HepG2 (cell line): ENCODE measurements around the gene DNMT3A. TPM values are rescaled to one million over a fixed set of nuclear protein-coding genes. Genes with fewer than 3 reads are reported as not detected.

Experiments used
- BRD4 ChIP-seq: sonication (generic); formaldehyde crosslinking; IDR thresholded peaks from 2 replicates; pipeline ENCODE4 v1.4.0; 2020; ENCODE audit warnings: missing genetic modification reagents
- FOSL1 ChIP-seq: sonication (generic); formaldehyde crosslinking; IDR thresholded peaks from 2 replicates; pipeline ENCODE4 v1.9.0; 2021; ENCODE audit warnings: missing genetic modification reagents, borderline replicate concordance
- IKZF5 ChIP-seq: IDR thresholded peaks from 2 replicates; pipeline ENCODE4 v1.6.1; 2018; ENCODE audit warnings: missing genetic modification reagents, mild to moderate bottlenecking, missing compliant biosample characterization
- KDM6A ChIP-seq: IDR thresholded peaks from 2 replicates; pipeline ENCODE4 v1.6.1; 2016; ENCODE audit warnings: low read depth
- MAFK ChIP-seq, 2 experiments: IDR thresholded peaks in 1 of 2; conservative IDR thresholded peaks in 1 of 2; 2 replicates each; pipeline ENCODE4 v1.6.1; 2011; ENCODE audit warnings: improper control_type of control experiment in 2 of 2, low read length in 2 of 2
- MATR3 ChIP-seq: sonication (generic); formaldehyde crosslinking; IDR thresholded peaks from 2 replicates; pipeline ENCODE4 v1.4.0; 2020; ENCODE audit warnings: missing genetic modification reagents
- MLX ChIP-seq: IDR thresholded peaks from 2 replicates; pipeline ENCODE4 v1.6.1; 2016
- NR3C1 ChIP-seq: sonication (generic); formaldehyde crosslinking; IDR thresholded peaks from 2 replicates; pipeline ENCODE4 v1.4.0; 2020; ENCODE audit warnings: missing genetic modification reagents
- ONECUT2 ChIP-seq: sonication (generic); formaldehyde crosslinking; IDR thresholded peaks from 2 replicates; pipeline ENCODE4 v1.4.0; 2020; ENCODE audit warnings: missing genetic modification reagents
- PAX8 ChIP-seq: sonication (generic); formaldehyde crosslinking; IDR thresholded peaks from 2 replicates; pipeline ENCODE4 v1.8.0; 2022; ENCODE audit warnings: mild to moderate bottlenecking, missing genetic modification reagents, borderline replicate concordance
- POLR2G ChIP-seq: fragments of 200-400 bp; formaldehyde crosslinking; IDR thresholded peaks from 2 replicates; pipeline ENCODE4 v1.6.1; 2018; ENCODE audit warnings: mild to moderate bottlenecking, low read depth, low read length, moderate library complexity
- RELA ChIP-seq: sonication (generic); formaldehyde crosslinking; IDR thresholded peaks from 2 replicates; pipeline ENCODE4 v1.4.0; 2020; ENCODE audit warnings: missing genetic modification reagents
- SP2 ChIP-seq: sonication (generic); formaldehyde crosslinking; IDR thresholded peaks from 2 replicates; pipeline ENCODE4 v1.5.1; 2020; ENCODE audit warnings: mild to moderate bottlenecking, missing genetic modification reagents
- YY1 ChIP-seq: IDR thresholded peaks from 2 replicates; pipeline ENCODE4 v1.6.1; 2011; ENCODE audit warnings: low read length, low read depth, moderate library complexity, mild to moderate bottlenecking; ENCODE audit not compliant: insufficient read depth, insufficient replicate concordance
- ZBTB8A ChIP-seq: sonication (generic); formaldehyde crosslinking; IDR thresholded peaks from 2 replicates; pipeline ENCODE4 v1.4.0; 2020; ENCODE audit warnings: mild to moderate bottlenecking, low read depth, missing genetic modification reagents, borderline replicate concordance
- ZNF503 ChIP-seq: sonication (generic); formaldehyde crosslinking; IDR thresholded peaks from 2 replicates; pipeline ENCODE4 v1.4.0; 2020; ENCODE audit warnings: missing genetic modification reagents
- ZNF616 ChIP-seq: sonication (generic); formaldehyde crosslinking; IDR thresholded peaks from 2 replicates; pipeline ENCODE4 v1.5.0; 2020; ENCODE audit warnings: low read depth, mild to moderate bottlenecking, missing genetic modification reagents
- ZNF788 ChIP-seq: sonication (generic); formaldehyde crosslinking; IDR thresholded peaks from 2 replicates; pipeline ENCODE4 v1.5.0; 2020; ENCODE audit warnings: mild to moderate bottlenecking, missing genetic modification reagents, borderline replicate concordance
- polyA plus RNA-seq, 8 experiments: library from polyadenylated mRNA; depleted of rRNA in 3 of 8; stranded (reverse) in 7 of 8; unstranded in 1 of 8; fragments of >200 nt; fragmentation: Illumina TruSeq in 4 of 8; extraction: Trizol in 4 of 8; gene quantifications; 2 replicates each; pipeline versions ENCODE4 v1.2.1 to v1.2.3, GENCODE V29; 2011 to 2016; ENCODE audit warnings: low read depth in 4 of 8, missing spikeins in 1 of 8, mixed read lengths in 1 of 8; ENCODE audit not compliant: insufficient read depth in 1 of 8
- total RNA-seq, 5 experiments: library from RNA; depleted of rRNA; stranded (reverse); fragments of >200 nt; fragmentation: Illumina TruSeq; extraction: Trizol; gene quantifications; 2 replicates each; pipeline ENCODE4 v1.2.3, GENCODE V29; 2016; ENCODE audit warnings: low read depth in 1 of 5
- TF ChIP-seq, protein P1 (sequence below): sonication (generic); formaldehyde crosslinking; IDR thresholded peaks from 2 replicates; pipeline ENCODE4 v1.8.0; 2022; ENCODE audit warnings: missing genetic modification reagents, mild to moderate bottlenecking, borderline replicate concordance
- TF ChIP-seq, protein P2 (sequence below): sonication (generic); formaldehyde crosslinking; IDR thresholded peaks from 2 replicates; pipeline ENCODE4; 2020; ENCODE audit warnings: missing genetic modification reagents, mild to moderate bottlenecking, borderline replicate concordance
- TF ChIP-seq, protein P3 (sequence below): sonication (generic); formaldehyde crosslinking; IDR thresholded peaks from 2 replicates; pipeline ENCODE4 v1.4.0; 2020; ENCODE audit warnings: mild to moderate bottlenecking, missing genetic modification reagents

Gene DNMT3A
- total and polyA plus RNA-seq, 2 of the 13 experiments (the other 11 are each of a cell fraction or from before 2014, with no cell fraction given), result 14.7 to 29.1 TPM

DNA sequence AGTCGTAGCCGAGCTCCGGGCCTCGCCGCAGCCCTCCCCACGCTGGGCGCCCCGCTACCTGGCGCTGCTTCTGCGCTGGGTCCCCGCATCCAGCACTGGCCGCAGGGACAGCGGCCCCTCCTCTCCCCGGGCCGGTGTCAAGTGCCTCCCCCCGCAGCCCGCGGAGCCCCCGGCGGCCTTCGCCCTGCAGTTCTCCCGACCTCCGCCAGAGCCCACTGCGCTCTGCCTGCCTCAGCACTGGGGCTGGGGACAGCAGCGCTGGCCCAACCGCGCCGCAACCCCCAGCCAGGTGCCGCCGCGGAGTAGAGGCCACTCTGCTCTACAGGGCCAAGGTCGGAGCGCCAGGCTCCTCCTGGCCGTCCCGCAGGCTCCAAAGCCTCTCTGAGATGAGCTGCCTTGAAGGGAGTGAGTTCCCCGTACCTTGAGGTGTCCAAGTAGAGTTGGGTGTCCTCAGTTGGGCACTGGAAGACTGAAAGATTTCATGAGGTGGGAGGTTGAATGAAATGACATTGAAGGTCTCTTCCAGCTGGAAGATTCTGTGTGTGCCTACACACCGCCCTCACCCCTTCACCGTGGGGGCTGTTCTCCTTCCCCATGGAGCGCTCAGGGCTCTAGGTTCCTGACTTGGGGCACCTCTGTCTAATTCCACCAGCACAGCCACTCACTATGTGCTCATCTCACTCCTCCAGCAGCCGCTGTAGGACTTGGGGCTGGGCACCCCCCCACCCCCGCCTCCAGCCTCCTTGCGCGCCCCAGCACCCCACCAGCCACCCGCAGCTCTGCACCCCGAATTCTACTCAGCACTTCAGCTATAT, 854 bp upstream of the DNMT3A start (continued):
- TF ChIP-seq, protein P1, sequence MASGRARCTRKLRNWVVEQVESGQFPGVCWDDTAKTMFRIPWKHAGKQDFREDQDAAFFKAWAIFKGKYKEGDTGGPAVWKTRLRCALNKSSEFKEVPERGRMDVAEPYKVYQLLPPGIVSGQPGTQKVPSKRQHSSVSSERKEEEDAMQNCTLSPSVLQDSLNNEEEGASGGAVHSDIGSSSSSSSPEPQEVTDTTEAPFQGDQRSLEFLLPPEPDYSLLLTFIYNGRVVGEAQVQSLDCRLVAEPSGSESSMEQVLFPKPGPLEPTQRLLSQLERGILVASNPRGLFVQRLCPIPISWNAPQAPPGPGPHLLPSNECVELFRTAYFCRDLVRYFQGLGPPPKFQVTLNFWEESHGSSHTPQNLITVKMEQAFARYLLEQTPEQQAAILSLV (CRISPR knock-in tag), result peak; percentile 79
- TF ChIP-seq SP2 (CRISPR knock-in tag), result no peak
- TF ChIP-seq ZNF788, result peak; percentile 85; the same call in 1 of the 2 replicates
- no peak for TF ChIP-seq BRD4 (CRISPR knock-in tag)
- TF ChIP-seq, protein P2, sequence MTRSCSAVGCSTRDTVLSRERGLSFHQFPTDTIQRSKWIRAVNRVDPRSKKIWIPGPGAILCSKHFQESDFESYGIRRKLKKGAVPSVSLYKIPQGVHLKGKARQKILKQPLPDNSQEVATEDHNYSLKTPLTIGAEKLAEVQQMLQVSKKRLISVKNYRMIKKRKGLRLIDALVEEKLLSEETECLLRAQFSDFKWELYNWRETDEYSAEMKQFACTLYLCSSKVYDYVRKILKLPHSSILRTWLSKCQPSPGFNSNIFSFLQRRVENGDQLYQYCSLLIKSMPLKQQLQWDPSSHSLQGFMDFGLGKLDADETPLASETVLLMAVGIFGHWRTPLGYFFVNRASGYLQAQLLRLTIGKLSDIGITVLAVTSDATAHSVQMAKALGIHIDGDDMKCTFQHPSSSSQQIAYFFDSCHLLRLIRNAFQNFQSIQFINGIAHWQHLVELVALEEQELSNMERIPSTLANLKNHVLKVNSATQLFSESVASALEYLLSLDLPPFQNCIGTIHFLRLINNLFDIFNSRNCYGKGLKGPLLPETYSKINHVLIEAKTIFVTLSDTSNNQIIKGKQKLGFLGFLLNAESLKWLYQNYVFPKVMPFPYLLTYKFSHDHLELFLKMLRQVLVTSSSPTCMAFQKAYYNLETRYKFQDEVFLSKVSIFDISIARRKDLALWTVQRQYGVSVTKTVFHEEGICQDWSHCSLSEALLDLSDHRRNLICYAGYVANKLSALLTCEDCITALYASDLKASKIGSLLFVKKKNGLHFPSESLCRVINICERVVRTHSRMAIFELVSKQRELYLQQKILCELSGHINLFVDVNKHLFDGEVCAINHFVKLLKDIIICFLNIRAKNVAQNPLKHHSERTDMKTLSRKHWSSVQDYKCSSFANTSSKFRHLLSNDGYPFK, result peak; percentile 68; the same call in 1 of the 2 replicates
- TF ChIP-seq PAX8 (CRISPR knock-in tag), result peak; percentile 81; the same call in 1 of the 2 replicates
- no peak for TF ChIP-seq ZNF616
- TF ChIP-seq RELA, result no peak
- no peak for TF ChIP-seq ONECUT2 (CRISPR knock-in tag)
- TF ChIP-seq, protein P3, sequence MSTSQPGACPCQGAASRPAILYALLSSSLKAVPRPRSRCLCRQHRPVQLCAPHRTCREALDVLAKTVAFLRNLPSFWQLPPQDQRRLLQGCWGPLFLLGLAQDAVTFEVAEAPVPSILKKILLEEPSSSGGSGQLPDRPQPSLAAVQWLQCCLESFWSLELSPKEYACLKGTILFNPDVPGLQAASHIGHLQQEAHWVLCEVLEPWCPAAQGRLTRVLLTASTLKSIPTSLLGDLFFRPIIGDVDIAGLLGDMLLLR, result peak; percentile 93
- no peak for TF ChIP-seq KDM6A (CRISPR knock-in tag)
- TF ChIP-seq ZNF503 (CRISPR knock-in tag), result no peak
- TF ChIP-seq YY1, result peak; percentile 78
- TF ChIP-seq MATR3 (CRISPR knock-in tag), result no peak
- TF ChIP-seq MAFK (conservative IDR thresholded peaks at IDR 0.05 in 1 of 2, IDR thresholded peaks at IDR 0.05 in 1 of 2; ENCODE audit: low read length in 2 of 2), result 0 out of 4 replicates have a peak, but pooled peaks of 1 of the 2 experiments have one; percentile 28
- no peak for TF ChIP-seq FOSL1
- TF ChIP-seq POLR2G, result peak; percentile 50; the same call in 1 of the 2 replicates
- TF ChIP-seq IKZF5 (CRISPR knock-in tag), result peak; percentile 92
- no peak for TF ChIP-seq NR3C1 (CRISPR knock-in tag)
- no peak for TF ChIP-seq ZBTB8A (CRISPR knock-in tag)
- peak; percentile 62; the same call in 1 of the 2 replicates for TF ChIP-seq MLX (CRISPR knock-in tag)
